SU-DHL-6 (cell line): ENCODE data around the gene TULP4.

Experiments used
- EZH2phosphoT487 ChIP-seq: fragments of 200-600 bp; sonication (generic), shearing (Covaris generic); conservative IDR thresholded peaks from 2 replicates; pipeline ENCODE4 v1.6.1; 2018; ENCODE audit warnings: mild to moderate bottlenecking, antibody characterized with exemption, low read length, moderate library complexity, mixed read lengths
- TF ChIP-seq, protein P1 (sequence below): fragments of 200-600 bp; sonication (generic); IDR thresholded peaks from one replicate; pipeline ENCODE4 v1.5.1; 2017; ENCODE audit warnings: antibody characterized with exemption, mild to moderate bottlenecking, low read length, moderate library complexity; ENCODE audit not compliant: insufficient read depth, poor library complexity, severe bottlenecking

DNA sequence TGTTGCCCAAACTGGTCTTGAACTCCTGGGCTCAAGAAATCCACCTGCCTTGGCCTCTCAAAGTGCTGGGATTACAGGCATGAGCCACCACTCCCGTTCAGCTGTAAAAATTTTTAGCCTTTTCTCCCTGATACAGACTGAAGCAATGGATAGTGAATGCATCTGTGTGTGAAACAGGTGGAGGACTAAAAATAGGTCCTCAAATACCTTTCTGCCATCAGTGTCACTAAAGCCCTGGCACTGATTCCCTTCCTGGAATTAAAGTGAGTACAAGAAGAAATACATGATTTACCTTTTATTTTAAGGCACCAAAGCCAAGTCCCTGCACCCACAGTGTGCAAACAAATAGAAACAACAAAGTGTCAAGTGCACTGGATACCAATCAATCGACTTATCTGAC, 25.1 kb downstream of the TULP4 start:
- TF ChIP-seq, protein P1, sequence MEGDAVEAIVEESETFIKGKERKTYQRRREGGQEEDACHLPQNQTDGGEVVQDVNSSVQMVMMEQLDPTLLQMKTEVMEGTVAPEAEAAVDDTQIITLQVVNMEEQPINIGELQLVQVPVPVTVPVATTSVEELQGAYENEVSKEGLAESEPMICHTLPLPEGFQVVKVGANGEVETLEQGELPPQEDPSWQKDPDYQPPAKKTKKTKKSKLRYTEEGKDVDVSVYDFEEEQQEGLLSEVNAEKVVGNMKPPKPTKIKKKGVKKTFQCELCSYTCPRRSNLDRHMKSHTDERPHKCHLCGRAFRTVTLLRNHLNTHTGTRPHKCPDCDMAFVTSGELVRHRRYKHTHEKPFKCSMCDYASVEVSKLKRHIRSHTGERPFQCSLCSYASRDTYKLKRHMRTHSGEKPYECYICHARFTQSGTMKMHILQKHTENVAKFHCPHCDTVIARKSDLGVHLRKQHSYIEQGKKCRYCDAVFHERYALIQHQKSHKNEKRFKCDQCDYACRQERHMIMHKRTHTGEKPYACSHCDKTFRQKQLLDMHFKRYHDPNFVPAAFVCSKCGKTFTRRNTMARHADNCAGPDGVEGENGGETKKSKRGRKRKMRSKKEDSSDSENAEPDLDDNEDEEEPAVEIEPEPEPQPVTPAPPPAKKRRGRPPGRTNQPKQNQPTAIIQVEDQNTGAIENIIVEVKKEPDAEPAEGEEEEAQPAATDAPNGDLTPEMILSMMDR, result no peak
- no peak for TF ChIP-seq EZH2phosphoT487
